Endothelial cell (in vitro differentiated cells): Measurements from ENCODE around the gene APC. TPM values are rescaled to one million over a fixed set of nuclear protein-coding genes. Genes with fewer than 3 reads are reported as not detected.

Source experiments
- DNase-seq: peaks from one replicate; pipeline ENCODE4 v3.0.0; 2021; ENCODE audit warnings: low spot score
- H3K27ac Mint-ChIP-seq: one replicate; pipeline ENCODE4 v1.8.0; 2021; ENCODE audit warnings: mixed read lengths, inconsistent platforms; ENCODE audit not compliant: unreplicated experiment
- H3K27me3 Mint-ChIP-seq: one replicate; pipeline ENCODE4 v1.8.0; 2021; ENCODE audit warnings: mild to moderate bottlenecking, moderate library complexity, mixed read lengths, inconsistent platforms; ENCODE audit not compliant: unreplicated experiment
- H3K36me3 Mint-ChIP-seq: one replicate; pipeline ENCODE4 v1.8.0; 2021; ENCODE audit warnings: mild to moderate bottlenecking, low read depth, mixed read lengths, inconsistent platforms; ENCODE audit not compliant: unreplicated experiment
- H3K4me1 Mint-ChIP-seq: one replicate; pipeline ENCODE4 v1.8.0; 2021; ENCODE audit warnings: mild to moderate bottlenecking, mixed read lengths, inconsistent platforms; ENCODE audit not compliant: unreplicated experiment
- H3K4me3 Mint-ChIP-seq: one replicate; pipeline ENCODE4 v1.8.0; 2021; ENCODE audit warnings: mild to moderate bottlenecking, mixed read lengths, inconsistent platforms; ENCODE audit not compliant: unreplicated experiment
- H3K9me3 Mint-ChIP-seq: one replicate; pipeline ENCODE4 v1.8.0; 2021; ENCODE audit warnings: mixed read lengths, inconsistent platforms; ENCODE audit not compliant: unreplicated experiment
- total RNA-seq: library from RNA; stranded (reverse); fragmentation: NEBNext Ultra II Directional; extraction: Animal tissue kit (Norgen Biotek cat#: 25700); gene quantifications from one replicate; pipeline ENCODE4 v1.2.1, GENCODE V29; 2021; ENCODE audit not compliant: unreplicated experiment
- TF ChIP-seq, protein P1 (sequence below): fragments of 200-600 bp; sonication (generic); IDR thresholded peaks from one replicate; pipeline ENCODE4 v1.5.0; 2021; ENCODE audit warnings: antibody characterized with exemption; ENCODE audit not compliant: unreplicated experiment

The APC gene
- total RNA-seq, 1 donor from 2014 or later: 66.5 TPM

DNA sequence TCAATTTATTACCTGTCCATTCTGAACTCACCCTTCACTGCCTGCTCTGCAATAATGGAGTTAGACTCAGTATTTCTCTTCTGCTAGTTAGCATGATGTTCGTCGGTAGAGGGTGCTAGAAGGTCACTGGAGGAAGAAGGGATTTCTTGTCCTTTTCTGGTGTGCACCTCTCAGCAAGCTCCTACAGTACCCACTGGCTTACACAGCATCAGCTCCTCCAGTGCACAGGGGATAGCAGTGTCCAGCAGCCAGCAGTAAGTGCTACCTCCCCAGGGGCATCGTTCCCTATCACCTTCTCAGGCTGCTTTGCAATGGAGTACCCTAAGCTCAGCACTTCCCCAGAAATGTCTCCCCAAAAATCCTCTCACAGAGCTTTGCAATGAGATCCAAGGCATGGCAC, 45.9 kb upstream of the APC start:
- Mint-ChIP-seq H3K9me3 (no peaks in the 10 kb centered on the region), H3K27ac (no peak overlapping the region), H3K4me3 (no peak overlapping the region), H3K4me1 (peaks cover 38% of the 10 kb centered on the region), H3K36me3 (no peaks in the 10 kb centered on the region), H3K27me3 (peaks cover 4% of the 10 kb centered on the region)
- TF ChIP-seq, protein P1, sequence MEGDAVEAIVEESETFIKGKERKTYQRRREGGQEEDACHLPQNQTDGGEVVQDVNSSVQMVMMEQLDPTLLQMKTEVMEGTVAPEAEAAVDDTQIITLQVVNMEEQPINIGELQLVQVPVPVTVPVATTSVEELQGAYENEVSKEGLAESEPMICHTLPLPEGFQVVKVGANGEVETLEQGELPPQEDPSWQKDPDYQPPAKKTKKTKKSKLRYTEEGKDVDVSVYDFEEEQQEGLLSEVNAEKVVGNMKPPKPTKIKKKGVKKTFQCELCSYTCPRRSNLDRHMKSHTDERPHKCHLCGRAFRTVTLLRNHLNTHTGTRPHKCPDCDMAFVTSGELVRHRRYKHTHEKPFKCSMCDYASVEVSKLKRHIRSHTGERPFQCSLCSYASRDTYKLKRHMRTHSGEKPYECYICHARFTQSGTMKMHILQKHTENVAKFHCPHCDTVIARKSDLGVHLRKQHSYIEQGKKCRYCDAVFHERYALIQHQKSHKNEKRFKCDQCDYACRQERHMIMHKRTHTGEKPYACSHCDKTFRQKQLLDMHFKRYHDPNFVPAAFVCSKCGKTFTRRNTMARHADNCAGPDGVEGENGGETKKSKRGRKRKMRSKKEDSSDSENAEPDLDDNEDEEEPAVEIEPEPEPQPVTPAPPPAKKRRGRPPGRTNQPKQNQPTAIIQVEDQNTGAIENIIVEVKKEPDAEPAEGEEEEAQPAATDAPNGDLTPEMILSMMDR: no peak
- peak; percentile 47 for DNase-seq

DNA sequence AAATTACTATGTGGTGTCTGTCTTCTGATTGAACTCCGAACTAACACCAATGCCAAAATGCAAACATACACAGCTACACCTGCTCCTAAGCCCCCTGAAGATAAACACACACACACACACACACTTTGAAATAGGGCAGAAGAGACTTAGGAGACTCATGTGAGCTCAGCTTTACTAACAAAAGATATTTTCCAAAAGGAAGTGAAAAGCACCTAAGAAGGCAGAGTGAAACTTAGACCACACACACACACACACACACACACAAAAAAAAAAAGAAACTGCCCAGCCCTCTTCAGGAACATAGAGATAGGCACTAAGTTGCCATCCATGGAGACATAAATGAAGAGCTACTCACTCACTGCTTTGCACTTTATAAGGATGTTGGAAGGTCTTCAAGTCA, 45.2 kb upstream of the APC start:
- Mint-ChIP-seq H3K36me3 (no peaks in the 10 kb centered on the region), H3K9me3 (no peaks in the 10 kb centered on the region), H3K4me3 (no peak overlapping the region), H3K27ac (no peak overlapping the region), H3K4me1 (peaks cover 38% of the 10 kb centered on the region), H3K27me3 (peaks cover 4% of the 10 kb centered on the region)
- DNase-seq: no peak
- TF ChIP-seq, protein P1: no peak

DNA sequence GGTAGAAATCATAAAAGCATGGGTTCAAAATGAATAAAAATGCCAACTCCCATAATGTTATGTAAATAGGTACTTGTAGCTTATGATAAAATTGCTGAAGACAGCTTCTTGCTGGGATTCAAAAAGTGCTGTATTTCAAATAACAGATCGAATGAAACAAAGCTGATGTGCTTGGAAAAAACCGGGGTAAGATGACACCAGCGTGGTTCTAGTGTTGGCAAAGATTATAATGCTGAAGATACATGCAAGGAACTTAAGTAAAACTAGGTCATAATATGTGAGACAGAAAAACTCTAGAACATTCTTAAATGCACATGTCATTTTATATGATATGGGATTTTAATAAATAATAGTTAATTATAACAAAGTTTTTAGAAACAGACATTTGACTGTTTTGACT, 44.4 kb upstream of the APC start:
- Mint-ChIP-seq H3K36me3 (no peaks in the 10 kb centered on the region), H3K27me3 (peaks cover 4% of the 10 kb centered on the region), H3K27ac (no peak overlapping the region), H3K9me3 (no peaks in the 10 kb centered on the region), H3K4me3 (no peak overlapping the region), H3K4me1 (peaks cover 36% of the 10 kb centered on the region)
- TF ChIP-seq, protein P1: no peak
- no peak for DNase-seq

DNA sequence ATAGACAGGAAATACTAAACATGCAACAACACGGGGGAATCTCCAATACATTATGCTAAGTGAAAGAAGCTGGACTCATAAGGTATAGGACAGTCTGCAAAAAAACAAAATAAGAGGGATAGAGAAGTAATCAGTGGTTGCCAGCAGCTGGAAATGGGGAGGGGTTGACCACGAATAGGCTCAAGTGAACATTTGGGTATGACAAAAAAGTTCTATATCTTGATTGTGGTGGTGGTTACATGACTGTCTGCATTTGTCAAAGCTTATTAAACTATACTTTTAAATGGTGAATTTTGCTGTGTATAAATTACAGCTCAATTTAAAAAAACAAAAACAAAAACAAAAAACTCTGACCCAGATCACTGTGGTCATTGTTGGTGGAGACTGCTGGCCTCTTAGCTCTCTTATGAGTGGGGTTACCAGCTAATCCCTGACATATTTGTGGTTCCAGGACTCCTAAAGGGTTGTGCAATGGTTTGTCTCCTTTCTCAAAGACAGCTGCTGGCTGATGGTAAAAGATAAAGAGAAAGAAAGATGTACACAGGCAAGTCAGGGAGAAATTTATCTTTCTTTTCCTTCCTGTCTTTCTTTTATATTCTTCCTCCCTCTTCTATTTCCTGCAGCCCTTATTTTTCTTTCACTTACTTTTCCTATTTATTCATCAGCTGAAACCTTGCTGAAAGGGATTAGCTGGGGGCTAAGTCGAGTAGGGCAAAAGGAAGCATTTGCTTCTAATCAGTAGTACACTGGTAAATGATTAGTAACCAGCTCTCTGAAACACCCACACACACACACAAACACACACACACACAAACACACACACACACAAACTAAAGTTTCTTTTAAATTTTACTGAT, 42.6 kb upstream of the APC start:
- DNase-seq: no peak
- Mint-ChIP-seq H3K4me1 (peaks cover 32% of the 10 kb centered on the region), H3K27ac (peak overlapping the region; percentile 57), H3K4me3 (no peak overlapping the region), H3K9me3 (no peaks in the 10 kb centered on the region), H3K27me3 (peaks cover 4% of the 10 kb centered on the region), H3K36me3 (no peaks in the 10 kb centered on the region)
- TF ChIP-seq, protein P1: no peak

GRCh38 chr5:112696786-112697185, 40.9 kb upstream of the APC start:
- H3K27me3 Mint-ChIP-seq: peaks cover 4% of the 10 kb centered on the region
- H3K36me3 Mint-ChIP-seq: no peaks in the 10 kb centered on the region
- TF ChIP-seq, protein P1: no peak
- DNase-seq: no peak
- H3K4me1 Mint-ChIP-seq: peaks cover 26% of the 10 kb centered on the region
- H3K27ac Mint-ChIP-seq: no peak overlapping the region
- H3K4me3 Mint-ChIP-seq: no peak overlapping the region
- H3K9me3 Mint-ChIP-seq: no peaks in the 10 kb centered on the region
